NCI-H146 treated with DMSO at 0.1 percent for 48 hours (cell line): ENCODE results near the gene ETV6.
"Not testable (repeated sequence)": the region's sequence is repeated elsewhere in the genome, so short reads cannot be mapped to it uniquely, and the experiment has no call there.

Source experiments
- DNase-seq: peaks from one replicate; lab custom pipeline; 2025; ENCODE audit not compliant: unreplicated experiment; lab: John Stamatoyannopoulos, UW

The ETV6 gene

GRCh38 chr12:11649413-11650285, at the start of gene ETV6:
Gene ETV6, plus strand, starts transcription at chr12:11649674. Its CDS starts 454 bp downstream, at chr12:11650128.
- peak; percentile 85 for DNase-seq

- DNase-seq: no peak
These were observed 49.3 kb upstream of the ETV6 start for GRCh38 chr12:11600199-11600598.

GRCh38 chr12:11601647-11602046, 47.8 kb upstream of the ETV6 start:
- DNase-seq: no peak

- no peak for DNase-seq
These were observed 42.0 kb upstream of the ETV6 start for GRCh38 chr12:11607313-11608081.

GRCh38 chr12:11609045-11609444, 40.4 kb upstream of the ETV6 start:
- no peak for DNase-seq

GRCh38 chr12:11615481-11615880, 34.0 kb upstream of the ETV6 start:
- DNase-seq: no peak

GRCh38 chr12:11618046-11618445, 31.4 kb upstream of the ETV6 start:
- no peak for DNase-seq

- DNase-seq: peak; percentile 22
These were observed 27.6 kb upstream of the ETV6 start for GRCh38 chr12:11621797-11622423.

GRCh38 chr12:11622876-11623281, 26.6 kb upstream of the ETV6 start:
- peak; percentile 26 for DNase-seq

GRCh38 chr12:11623382-11623781, 26.1 kb upstream of the ETV6 start:
- DNase-seq: no peak

GRCh38 chr12:11624116-11624515, 25.4 kb upstream of the ETV6 start:
- DNase-seq: no peak

GRCh38 chr12:11627709-11628108, 21.8 kb upstream of the ETV6 start:
- DNase-seq: not testable (repeated sequence)

GRCh38 chr12:11628353-11628752, 21.1 kb upstream of the ETV6 start:
- no peak for DNase-seq

GRCh38 chr12:11630046-11630706, 19.3 kb upstream of the ETV6 start:
- DNase-seq: no peak

GRCh38 chr12:11631288-11631687, 18.2 kb upstream of the ETV6 start:
- DNase-seq: no peak

GRCh38 chr12:11631881-11632280, 17.6 kb upstream of the ETV6 start:
- not testable (repeated sequence) for DNase-seq

- no peak for DNase-seq
These were observed 15.5 kb upstream of the ETV6 start for GRCh38 chr12:11633968-11634367.

- DNase-seq: no peak
These were observed 14.1 kb upstream of the ETV6 start for GRCh38 chr12:11635341-11635740.

- DNase-seq: no peak
These were observed 11.1 kb upstream of the ETV6 start for GRCh38 chr12:11638315-11638916.

- no peak for DNase-seq
These were observed 10.0 kb upstream of the ETV6 start for GRCh38 chr12:11639454-11639853.

GRCh38 chr12:11641522-11641921, 8.0 kb upstream of the ETV6 start:
- no peak for DNase-seq
